WTC11 (cell line): ENCODE measurements around the gene ASCC1. TPM values are rescaled to one million over a fixed set of nuclear protein-coding genes. Genes with fewer than 3 reads are reported as not detected.
A peak's percentile ranks its signal among the peaks of the same experiment; 100 is the strongest.

Source experiments
- ATAC-seq: fragments of 200-7000 bp; cut with Tn5 transposase; 2 replicates; pipeline ENCODE4 v1.10.0; 2021; ENCODE audit warnings: mild to moderate bottlenecking, moderate library complexity
- CTCF ChIA-PET: fragments of 300-600 bp; sonication (Branson Sonifier 250); formaldehyde crosslinking; loops from one replicate; lab custom pipeline; 2021; ENCODE audit warnings: antibody characterized with exemption; lab: Charles Lee
- POLR2A ChIA-PET: fragments of 350-600 bp; sonication (Branson Sonifier 250); formaldehyde crosslinking; loops from one replicate; lab custom pipeline; 2021; ENCODE audit warnings: antibody characterized with exemption; lab: Charles Lee
- DNase-seq: peaks from one replicate; pipeline ENCODE4 v3.0.0; 2021; ENCODE audit warnings: low spot score
- H3K27ac Mint-ChIP-seq: 2 replicates; pipeline ENCODE4 v1.8.0; 2021; ENCODE audit warnings: mixed read lengths
- H3K27me3 Mint-ChIP-seq: 2 replicates; pipeline ENCODE4 v1.8.0; 2021; ENCODE audit warnings: low read depth, mild to moderate bottlenecking, moderate library complexity, mixed read lengths
- H3K36me3 Mint-ChIP-seq: 2 replicates; pipeline ENCODE4 v1.8.0; 2021; ENCODE audit warnings: mixed read lengths
- H3K4me1 Mint-ChIP-seq: 2 replicates; pipeline ENCODE4 v1.8.0; 2022; ENCODE audit warnings: mixed read lengths
- H3K4me3 Mint-ChIP-seq: 2 replicates; pipeline ENCODE4 v1.8.0; 2021; ENCODE audit warnings: mild to moderate bottlenecking, moderate library complexity, mixed read lengths
- H3K9me3 Mint-ChIP-seq: 2 replicates; pipeline ENCODE4 v1.8.0; 2021; ENCODE audit warnings: mixed read lengths
- ATF1 ChIP-seq: sonication (generic); formaldehyde crosslinking; IDR thresholded peaks from 2 replicates; pipeline ENCODE4 v1.8.1; 2023; ENCODE audit warnings: mild to moderate bottlenecking, moderate library complexity, missing genetic modification reagents
- CREB1 ChIP-seq: sonication (generic); formaldehyde crosslinking; IDR thresholded peaks from 2 replicates; pipeline ENCODE4 v1.8.0; 2023; ENCODE audit warnings: mild to moderate bottlenecking, missing genetic modification reagents
- HMGA2 ChIP-seq: fragments of 250-450 bp; sonication (Bioruptor Pico); IDR thresholded peaks from 2 replicates; pipeline ENCODE4 v1.4.0; 2021; ENCODE audit warnings: mild to moderate bottlenecking, moderate library complexity
- JAZF1 ChIP-seq: fragments of 250-450 bp; sonication (Bioruptor Pico); IDR thresholded peaks from 2 replicates; pipeline ENCODE4 v1.9.0; 2021; ENCODE audit warnings: moderate library complexity, mild to moderate bottlenecking, inconsistent platforms
- RELA ChIP-seq: sonication (generic); formaldehyde crosslinking; IDR thresholded peaks from 2 replicates; pipeline ENCODE4 v1.8.1; 2022; ENCODE audit warnings: missing genetic modification reagents, mild to moderate bottlenecking, borderline replicate concordance
- TP53 ChIP-seq: sonication (generic); formaldehyde crosslinking; IDR thresholded peaks from 2 replicates; pipeline ENCODE4 v1.8.1; 2023; ENCODE audit warnings: mild to moderate bottlenecking, missing genetic modification reagents
- ZNF121 ChIP-seq: sonication (generic); formaldehyde crosslinking; IDR thresholded peaks from 2 replicates; pipeline ENCODE4 v1.8.0; 2023; ENCODE audit warnings: missing genetic modification reagents
- ZNF232 ChIP-seq: sonication (generic); formaldehyde crosslinking; IDR thresholded peaks from 2 replicates; pipeline ENCODE4 v1.8.0; 2022; ENCODE audit warnings: mild to moderate bottlenecking, missing genetic modification reagents
- total RNA-seq: library from RNA; stranded (reverse); gene quantifications from 3 replicates; pipeline ENCODE4 v1.2.3, GENCODE V29; 2021
- TF ChIP-seq, protein P1 (sequence below): fragments of 250-450 bp; sonication (Bioruptor Pico); conservative IDR thresholded peaks from 2 replicates; pipeline ENCODE4 v1.9.0; 2021; ENCODE audit warnings: mild to moderate bottlenecking
- TF ChIP-seq, protein P2 (sequence below): sonication (generic); formaldehyde crosslinking; IDR thresholded peaks from 2 replicates; pipeline ENCODE4 v1.8.0; 2022; ENCODE audit warnings: mild to moderate bottlenecking, missing genetic modification reagents
- TF ChIP-seq, protein P3 (sequence below): sonication (generic); formaldehyde crosslinking; IDR thresholded peaks from 2 replicates; pipeline ENCODE4 v1.8.1; 2022; ENCODE audit warnings: missing genetic modification reagents, borderline replicate concordance
- TF ChIP-seq, protein P4 (sequence below): sonication (generic); formaldehyde crosslinking; IDR thresholded peaks from 2 replicates; pipeline ENCODE4 v1.8.0; 2023; ENCODE audit warnings: missing genetic modification reagents
- TF ChIP-seq, protein P5 (sequence below): sonication (generic); formaldehyde crosslinking; IDR thresholded peaks from 2 replicates; pipeline ENCODE4 v1.8.0; 2023; ENCODE audit warnings: mild to moderate bottlenecking, missing genetic modification reagents
- TF ChIP-seq, protein P6 (sequence below): sonication (generic); formaldehyde crosslinking; IDR thresholded peaks from 2 replicates; pipeline ENCODE4 v1.8.1; 2023; ENCODE audit warnings: mild to moderate bottlenecking, missing genetic modification reagents, moderate library complexity

Gene ASCC1
- total RNA-seq, 1 experiment from 2014 or later = 30.4 TPM

DNA sequence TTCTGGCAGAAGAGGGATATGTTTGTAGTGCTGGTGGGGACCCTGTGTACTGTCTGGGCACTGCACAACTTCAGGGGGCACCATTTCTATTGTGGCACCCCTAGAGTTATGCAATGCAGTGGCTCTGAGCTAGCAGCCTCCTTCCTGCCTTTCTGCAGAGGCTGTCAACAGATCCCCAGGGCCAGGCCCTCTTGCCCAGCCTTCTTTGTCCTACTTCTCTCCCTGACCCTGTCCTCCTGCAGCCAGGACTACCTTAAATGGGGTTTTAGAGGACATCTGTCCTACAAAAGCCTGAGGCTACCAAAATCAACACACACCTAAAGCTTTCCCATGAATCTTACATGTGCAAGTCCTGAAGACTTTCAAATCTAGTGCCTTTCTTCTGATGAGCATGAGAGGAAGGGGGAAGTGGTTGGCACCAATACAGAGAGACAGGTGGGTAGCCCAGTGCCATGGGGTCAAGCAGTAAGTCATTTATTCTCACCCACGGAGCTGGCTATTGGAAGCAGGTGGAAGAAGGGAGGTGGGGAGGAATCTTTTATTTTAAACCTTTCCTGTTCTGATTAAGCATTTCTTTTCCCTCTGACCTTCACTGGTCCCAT lies 130.1 kb downstream of the ASCC1 start:
- DNase-seq = no peak
- TF ChIP-seq, protein P1, sequence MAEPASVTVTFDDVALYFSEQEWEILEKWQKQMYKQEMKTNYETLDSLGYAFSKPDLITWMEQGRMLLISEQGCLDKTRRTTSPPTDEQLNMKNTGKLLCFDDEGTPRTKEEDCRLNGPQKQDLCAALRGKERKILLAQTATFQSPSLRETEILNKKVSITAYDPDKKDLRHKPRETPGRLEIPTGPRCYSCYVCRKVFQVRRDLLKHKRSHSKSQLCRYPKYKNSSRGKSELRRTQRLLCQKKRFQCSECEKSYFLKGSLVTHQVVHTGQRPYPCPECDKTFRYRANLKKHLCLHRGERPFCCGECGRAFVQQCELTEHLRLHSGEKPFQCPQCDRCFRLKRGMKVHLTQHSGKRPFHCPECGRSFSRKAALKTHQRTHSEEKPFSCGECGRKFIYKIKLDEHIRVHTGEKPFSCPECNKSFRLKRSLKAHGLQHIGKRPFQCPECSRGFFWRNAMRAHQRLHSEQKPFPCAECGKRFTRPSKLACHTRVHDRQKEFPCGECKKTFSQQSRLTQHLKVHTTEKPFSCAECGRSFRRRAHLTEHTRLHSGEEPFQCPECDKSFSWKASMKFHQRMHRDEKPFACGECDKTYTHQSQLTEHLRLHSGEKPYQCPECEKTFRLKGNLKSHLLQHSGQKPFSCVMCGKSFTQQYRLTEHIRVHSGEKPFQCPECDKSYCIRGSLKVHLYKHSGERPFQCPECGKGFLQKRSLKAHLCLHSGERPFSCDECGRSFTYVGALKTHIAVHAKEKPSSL = no peak
- TF ChIP-seq, protein P2, sequence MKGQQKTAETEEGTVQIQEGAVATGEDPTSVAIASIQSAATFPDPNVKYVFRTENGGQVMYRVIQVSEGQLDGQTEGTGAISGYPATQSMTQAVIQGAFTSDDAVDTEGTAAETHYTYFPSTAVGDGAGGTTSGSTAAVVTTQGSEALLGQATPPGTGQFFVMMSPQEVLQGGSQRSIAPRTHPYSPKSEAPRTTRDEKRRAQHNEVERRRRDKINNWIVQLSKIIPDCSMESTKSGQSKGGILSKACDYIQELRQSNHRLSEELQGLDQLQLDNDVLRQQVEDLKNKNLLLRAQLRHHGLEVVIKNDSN (CRISPR knock-in tag) = no peak
- TF ChIP-seq ZNF121 (CRISPR knock-in tag) (no peak), TP53 (CRISPR knock-in tag) (no peak), JAZF1 (no peak), RELA (CRISPR knock-in tag) (no peak), ATF1 (CRISPR knock-in tag) (no peak)
- TF ChIP-seq, protein P3, sequence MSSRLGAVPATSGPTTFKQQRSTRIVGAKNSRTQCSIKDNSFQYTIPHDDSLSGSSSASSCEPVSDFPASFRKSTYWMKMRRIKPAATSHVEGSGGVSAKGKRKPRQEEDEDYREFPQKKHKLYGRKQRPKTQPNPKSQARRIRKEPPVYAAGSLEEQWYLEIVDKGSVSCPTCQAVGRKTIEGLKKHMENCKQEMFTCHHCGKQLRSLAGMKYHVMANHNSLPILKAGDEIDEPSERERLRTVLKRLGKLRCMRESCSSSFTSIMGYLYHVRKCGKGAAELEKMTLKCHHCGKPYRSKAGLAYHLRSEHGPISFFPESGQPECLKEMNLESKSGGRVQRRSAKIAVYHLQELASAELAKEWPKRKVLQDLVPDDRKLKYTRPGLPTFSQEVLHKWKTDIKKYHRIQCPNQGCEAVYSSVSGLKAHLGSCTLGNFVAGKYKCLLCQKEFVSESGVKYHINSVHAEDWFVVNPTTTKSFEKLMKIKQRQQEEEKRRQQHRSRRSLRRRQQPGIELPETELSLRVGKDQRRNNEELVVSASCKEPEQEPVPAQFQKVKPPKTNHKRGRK (CRISPR knock-in tag) = no peak
- TF ChIP-seq, protein P4, sequence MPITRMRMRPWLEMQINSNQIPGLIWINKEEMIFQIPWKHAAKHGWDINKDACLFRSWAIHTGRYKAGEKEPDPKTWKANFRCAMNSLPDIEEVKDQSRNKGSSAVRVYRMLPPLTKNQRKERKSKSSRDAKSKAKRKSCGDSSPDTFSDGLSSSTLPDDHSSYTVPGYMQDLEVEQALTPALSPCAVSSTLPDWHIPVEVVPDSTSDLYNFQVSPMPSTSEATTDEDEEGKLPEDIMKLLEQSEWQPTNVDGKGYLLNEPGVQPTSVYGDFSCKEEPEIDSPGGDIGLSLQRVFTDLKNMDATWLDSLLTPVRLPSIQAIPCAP (CRISPR knock-in tag) = no peak
- TF ChIP-seq, protein P5, sequence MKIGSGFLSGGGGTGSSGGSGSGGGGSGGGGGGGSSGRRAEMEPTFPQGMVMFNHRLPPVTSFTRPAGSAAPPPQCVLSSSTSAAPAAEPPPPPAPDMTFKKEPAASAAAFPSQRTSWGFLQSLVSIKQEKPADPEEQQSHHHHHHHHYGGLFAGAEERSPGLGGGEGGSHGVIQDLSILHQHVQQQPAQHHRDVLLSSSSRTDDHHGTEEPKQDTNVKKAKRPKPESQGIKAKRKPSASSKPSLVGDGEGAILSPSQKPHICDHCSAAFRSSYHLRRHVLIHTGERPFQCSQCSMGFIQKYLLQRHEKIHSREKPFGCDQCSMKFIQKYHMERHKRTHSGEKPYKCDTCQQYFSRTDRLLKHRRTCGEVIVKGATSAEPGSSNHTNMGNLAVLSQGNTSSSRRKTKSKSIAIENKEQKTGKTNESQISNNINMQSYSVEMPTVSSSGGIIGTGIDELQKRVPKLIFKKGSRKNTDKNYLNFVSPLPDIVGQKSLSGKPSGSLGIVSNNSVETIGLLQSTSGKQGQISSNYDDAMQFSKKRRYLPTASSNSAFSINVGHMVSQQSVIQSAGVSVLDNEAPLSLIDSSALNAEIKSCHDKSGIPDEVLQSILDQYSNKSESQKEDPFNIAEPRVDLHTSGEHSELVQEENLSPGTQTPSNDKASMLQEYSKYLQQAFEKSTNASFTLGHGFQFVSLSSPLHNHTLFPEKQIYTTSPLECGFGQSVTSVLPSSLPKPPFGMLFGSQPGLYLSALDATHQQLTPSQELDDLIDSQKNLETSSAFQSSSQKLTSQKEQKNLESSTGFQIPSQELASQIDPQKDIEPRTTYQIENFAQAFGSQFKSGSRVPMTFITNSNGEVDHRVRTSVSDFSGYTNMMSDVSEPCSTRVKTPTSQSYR (CRISPR knock-in tag) = no peak
- peak overlapping the region; percentile 72 for H3K4me3 Mint-ChIP-seq
- H3K4me1 Mint-ChIP-seq = peaks cover 24% of the 10 kb centered on the region
- H3K27ac Mint-ChIP-seq = no peak overlapping the region
- no peaks in the 10 kb centered on the region for H3K9me3 Mint-ChIP-seq
- H3K27me3 Mint-ChIP-seq = peaks cover 55% of the 10 kb centered on the region
- no peaks in the 10 kb centered on the region for H3K36me3 Mint-ChIP-seq
- CTCF ChIA-PET = interaction anchor here (2.5 kb wide), 1 partner anchor 37 kb away, joined by 13 read pairs; no protein-coding TSS in a partner anchor
- POLR2A ChIA-PET = no interaction called here
- no peak for ATAC-seq

DNA sequence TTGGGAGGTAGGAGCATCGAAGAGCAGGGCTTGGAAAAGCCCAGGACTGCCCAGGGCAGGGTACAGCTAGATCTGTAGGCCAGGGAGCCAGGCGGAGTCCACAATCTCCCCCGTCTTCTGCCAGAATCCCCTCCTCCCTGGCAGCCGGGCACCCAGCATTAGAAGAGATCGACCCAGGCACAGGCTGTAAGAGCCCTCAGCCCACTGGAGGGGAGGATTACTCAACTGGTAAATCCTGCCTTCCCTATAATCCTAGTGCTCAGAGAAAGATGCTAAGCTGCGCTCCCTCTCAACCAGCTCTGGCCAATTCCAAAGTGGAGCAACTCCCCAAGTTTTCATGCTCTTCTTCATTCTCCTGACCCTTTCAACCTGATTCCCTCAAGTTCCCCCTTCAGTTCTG lies 130.9 kb downstream of the ASCC1 start:
- TF ChIP-seq, protein P2 (CRISPR knock-in tag) = no peak
- TF ChIP-seq CREB1 (CRISPR knock-in tag) (no peak), HMGA2 (CRISPR knock-in tag) (no peak), ZNF232 (CRISPR knock-in tag) (no peak)
- TF ChIP-seq, protein P6, sequence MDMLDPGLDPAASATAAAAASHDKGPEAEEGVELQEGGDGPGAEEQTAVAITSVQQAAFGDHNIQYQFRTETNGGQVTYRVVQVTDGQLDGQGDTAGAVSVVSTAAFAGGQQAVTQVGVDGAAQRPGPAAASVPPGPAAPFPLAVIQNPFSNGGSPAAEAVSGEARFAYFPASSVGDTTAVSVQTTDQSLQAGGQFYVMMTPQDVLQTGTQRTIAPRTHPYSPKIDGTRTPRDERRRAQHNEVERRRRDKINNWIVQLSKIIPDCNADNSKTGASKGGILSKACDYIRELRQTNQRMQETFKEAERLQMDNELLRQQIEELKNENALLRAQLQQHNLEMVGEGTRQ (CRISPR knock-in tag) = no peak
- no peak for DNase-seq
- ChIA-PET CTCF (interaction anchor here (1.3 to 2.5 kb wide), 2 partner anchors 15 to 37 kb away, joined by 3 to 13 read pairs; no protein-coding TSS in a partner anchor), POLR2A (no interaction called here)
- Mint-ChIP-seq H3K36me3 (no peaks in the 10 kb centered on the region), H3K4me1 (peaks cover 26% of the 10 kb centered on the region), H3K27me3 (peaks cover 53% of the 10 kb centered on the region), H3K4me3 (no peak overlapping the region), H3K9me3 (no peaks in the 10 kb centered on the region), H3K27ac (no peak overlapping the region)
- ATAC-seq = no peak
